GM12872 (cell line): ENCODE measurements around the gene FUT7.

Source experiments
- TF ChIP-seq, protein P1 (sequence below): IDR thresholded peaks from 3 replicates; pipeline ENCODE4 v1.5.1; 2011; ENCODE audit warnings: low read depth, mild to moderate bottlenecking, low read length, moderate library complexity; ENCODE audit not compliant: insufficient read depth

The FUT7 gene, protein sequence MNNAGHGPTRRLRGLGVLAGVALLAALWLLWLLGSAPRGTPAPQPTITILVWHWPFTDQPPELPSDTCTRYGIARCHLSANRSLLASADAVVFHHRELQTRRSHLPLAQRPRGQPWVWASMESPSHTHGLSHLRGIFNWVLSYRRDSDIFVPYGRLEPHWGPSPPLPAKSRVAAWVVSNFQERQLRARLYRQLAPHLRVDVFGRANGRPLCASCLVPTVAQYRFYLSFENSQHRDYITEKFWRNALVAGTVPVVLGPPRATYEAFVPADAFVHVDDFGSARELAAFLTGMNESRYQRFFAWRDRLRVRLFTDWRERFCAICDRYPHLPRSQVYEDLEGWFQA

DNA sequence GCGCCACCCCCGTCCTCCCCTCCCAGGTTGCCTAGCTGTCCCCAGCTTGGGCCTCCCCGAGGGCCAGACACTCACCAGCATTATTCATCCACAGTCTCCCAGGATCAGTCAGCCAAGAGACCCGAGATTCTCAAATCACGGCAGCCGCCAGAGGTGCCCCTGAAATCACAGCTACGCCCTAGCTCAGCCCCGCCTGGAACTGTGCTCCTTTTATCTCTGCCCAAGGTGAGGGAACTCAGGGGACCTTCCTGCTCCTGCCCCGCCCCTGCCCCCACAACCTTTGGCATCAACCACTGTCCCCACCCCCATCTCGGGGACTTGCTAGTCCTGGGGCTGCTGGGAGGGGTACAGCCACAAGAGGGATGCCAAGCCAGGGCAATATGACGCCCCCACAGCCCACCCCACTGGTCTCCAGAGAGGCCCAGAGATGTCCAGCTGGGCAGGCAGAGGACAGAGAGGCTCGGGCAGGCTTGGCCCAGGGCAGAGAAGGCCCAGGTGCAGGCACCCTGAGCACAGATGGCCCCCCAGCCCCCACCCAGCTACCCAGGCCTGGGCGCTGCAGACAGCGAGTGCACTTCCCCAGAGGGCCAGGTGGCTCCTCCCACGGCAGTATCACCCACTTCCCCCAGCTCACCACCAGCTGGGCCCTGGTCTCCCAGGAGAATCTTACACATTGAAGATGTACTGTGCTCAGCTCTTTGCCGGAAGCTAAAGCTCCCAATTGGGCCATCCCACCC, at the start of gene FUT7:
TSS of gene FUT7 (minus strand) at position 185 of the 737 bp plus-strand sequence. CDS start at position 88, 97 bp downstream.
- TF ChIP-seq, protein P1, sequence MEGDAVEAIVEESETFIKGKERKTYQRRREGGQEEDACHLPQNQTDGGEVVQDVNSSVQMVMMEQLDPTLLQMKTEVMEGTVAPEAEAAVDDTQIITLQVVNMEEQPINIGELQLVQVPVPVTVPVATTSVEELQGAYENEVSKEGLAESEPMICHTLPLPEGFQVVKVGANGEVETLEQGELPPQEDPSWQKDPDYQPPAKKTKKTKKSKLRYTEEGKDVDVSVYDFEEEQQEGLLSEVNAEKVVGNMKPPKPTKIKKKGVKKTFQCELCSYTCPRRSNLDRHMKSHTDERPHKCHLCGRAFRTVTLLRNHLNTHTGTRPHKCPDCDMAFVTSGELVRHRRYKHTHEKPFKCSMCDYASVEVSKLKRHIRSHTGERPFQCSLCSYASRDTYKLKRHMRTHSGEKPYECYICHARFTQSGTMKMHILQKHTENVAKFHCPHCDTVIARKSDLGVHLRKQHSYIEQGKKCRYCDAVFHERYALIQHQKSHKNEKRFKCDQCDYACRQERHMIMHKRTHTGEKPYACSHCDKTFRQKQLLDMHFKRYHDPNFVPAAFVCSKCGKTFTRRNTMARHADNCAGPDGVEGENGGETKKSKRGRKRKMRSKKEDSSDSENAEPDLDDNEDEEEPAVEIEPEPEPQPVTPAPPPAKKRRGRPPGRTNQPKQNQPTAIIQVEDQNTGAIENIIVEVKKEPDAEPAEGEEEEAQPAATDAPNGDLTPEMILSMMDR: no peak

DNA sequence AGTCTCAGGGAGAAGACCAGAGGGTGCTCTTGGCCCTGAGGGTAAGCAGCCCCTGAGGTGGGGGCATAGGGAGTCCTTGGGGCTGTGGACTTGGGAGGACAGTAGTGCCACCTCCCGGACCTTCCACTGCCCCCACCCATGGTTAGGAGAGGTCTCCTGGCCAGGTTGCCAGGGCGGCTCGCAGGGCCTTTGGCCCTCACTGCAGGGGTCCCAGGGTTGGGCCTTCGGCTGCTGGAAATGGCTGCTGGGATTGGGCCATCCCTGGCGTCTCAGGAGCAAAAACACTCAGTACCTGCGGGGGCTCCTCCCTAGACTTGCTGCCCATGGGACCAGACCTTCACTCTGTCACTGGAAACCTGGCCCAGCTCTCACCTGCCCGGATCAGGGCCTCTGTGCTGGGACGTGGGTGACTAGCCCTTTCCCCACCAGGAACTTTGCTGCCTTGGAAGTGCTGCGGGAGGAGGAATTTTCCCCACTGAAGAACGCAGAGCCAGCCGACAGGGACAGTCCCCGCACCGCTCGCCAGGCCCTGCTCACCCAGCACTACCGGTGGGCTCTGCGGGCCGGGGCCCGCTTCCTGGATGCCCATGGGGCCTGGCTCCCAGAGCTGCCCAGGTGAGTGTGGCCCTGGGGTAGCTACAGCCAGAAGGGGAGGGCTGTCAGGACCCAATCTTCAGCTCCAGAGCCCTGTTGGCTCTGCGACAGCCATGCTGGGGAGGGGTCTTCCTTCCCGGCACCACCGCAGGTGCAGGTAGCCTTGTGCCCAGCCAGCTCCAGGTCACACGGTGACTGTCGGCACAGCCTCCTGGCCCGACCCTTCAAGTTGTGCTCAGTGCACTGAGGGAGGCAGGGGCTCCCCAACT, 48.6 kb upstream of the FUT7 start:
- TF ChIP-seq, protein P1: no peak

DNA sequence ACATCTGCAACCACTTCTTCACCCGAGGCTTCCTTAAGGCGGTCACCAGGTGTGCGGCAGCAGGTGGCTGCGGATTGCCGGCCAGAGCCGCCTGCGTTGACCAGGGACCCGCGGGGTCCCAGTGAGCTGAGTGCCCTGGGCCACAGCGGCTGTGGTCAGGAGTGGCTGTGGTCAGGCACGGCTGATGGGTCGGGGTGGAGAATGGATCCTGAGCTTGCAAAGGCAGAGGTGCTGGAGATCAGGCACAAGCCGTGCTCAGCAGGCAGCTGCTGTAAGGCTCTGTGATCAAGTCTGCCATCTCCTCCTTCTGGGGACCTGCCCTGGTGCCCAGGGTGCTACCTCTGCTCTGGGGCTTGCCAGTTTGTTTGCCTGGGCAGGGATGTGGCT, 47.5 kb upstream of the FUT7 start:
- TF ChIP-seq, protein P1: no peak

DNA sequence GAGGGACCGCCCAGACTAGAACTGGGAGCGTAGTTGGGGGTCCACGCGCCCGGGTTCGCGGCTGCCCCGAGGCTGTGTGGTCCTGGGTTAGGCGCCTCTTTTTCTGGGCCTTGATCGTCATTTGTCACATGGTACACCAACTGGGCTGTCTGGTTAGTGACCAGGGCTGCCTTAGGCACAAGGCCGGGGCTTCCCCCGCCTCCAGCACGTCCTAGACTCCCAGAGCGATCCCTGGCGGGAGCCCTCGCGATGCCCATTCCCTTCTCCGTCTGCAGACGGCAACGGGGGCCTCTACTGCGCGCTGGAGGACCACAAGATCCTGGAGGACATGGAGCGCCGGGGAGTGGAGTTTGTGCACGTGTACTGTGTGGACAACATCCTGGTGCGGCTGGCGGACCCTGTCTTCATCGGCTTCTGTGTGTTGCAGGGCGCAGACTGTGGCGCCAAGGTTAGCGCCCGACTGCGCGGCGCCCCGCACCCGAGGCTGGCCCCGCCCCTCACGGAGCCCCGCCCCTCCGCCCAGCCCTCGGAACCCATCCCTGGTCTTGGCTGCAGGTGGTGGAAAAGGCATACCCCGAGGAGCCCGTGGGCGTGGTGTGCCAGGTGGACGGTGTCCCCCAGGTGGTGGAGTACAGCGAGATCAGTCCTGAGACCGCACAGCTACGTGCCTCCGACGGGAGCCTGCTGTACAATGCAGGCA, 47.0 kb upstream of the FUT7 start:
- TF ChIP-seq, protein P1: no peak

DNA sequence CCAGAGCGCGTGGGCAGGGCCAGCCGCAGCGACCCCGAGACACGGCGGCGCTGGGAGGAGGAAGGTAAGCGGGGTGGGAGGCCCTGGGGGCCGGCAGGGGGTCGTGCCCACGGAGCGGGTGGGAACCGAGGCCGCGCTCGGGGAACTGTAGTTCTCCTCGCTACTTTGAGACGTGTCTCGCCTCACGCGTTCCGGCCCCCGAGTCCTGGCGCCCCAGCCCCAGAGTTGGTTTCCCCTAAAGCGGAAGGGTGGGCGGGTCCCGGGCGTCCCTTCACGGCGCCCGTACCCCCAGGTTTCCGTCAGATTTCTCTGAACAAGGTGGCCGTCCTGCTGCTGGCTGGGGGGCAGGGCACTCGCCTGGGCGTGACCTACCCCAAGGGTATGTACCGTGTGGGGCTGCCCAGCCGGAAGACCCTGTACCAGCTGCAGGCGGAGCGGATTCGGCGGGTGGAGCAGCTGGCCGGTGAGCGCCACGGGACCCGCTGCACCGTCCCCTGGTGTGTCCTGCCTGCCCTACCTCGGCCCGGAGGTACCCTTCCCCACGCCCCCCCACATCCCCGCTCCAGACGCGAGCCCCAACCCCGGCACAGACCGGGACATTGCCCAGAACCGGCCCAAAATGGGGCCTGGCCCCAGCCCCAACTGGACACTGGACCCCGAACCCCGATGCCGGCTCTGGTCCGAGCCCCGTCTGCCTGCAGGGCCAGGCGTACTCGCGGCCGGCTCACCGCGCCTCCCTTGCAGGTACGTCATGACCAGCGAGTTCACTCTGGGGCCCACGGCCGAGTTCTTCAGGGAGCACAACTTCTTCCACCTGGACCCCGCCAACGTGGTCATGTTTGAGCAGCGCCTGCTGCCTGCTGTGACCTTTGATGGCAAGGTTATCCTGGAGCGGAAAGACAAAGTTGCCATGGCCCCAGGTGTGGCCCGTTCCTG, 46.1 kb upstream of the FUT7 start:
- TF ChIP-seq, protein P1: no peak

DNA sequence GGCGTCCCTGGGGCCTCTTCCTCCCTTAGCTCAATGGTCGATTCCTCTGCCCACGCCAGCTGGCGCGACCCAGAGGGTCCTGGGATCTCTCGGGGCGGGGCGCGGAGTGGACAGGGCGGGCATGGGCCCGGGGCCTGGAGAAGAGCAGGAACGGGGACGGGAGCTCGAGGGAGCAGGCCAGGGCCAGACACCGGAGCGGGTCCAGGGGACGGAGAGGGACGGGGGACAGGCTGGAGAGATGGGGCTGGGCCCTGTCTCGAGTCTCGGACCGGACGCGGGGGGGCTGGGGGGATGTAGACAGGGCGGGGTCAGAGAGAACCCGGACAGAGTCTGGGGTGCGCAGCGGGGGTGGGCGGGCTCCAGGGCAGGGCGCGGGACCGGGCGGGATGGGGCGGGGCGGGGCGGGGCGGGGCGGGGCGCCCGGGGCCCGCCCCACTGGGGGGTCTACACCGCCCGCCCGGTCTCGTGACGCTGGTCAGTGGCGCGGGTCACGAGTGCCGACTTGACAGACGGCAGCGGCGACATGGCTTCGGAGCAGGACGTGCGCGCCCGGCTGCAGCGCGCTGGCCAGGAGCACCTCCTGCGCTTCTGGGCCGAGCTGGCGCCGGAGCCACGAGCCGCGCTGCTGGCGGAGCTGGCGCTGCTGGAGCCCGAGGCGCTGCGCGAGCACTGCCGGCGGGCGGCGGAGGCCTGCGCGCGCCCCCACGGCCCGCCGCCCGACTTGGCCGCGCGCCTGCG, 45.3 kb upstream of the FUT7 start, which contains the start of gene UAP1L1:
TSS of gene UAP1L1 (plus strand) at position 508 of the 738 bp plus-strand sequence. CDS start at position 524, 16 bp downstream.
- TF ChIP-seq, protein P1: no peak
